Erythroblast (primary cell): ENCODE results near the gene PLOD1.

ENCODE experiments used
- GATA1 ChIP-seq: IDR thresholded peaks from 2 replicates; pipeline ENCODE4 v1.6.1; 2011; ENCODE audit warnings: low read depth, mild to moderate bottlenecking, control low read depth, low read length, moderate library complexity
- POLR2A ChIP-seq: IDR thresholded peaks from 2 replicates; pipeline ENCODE4 v1.6.1; 2011; ENCODE audit warnings: mild to moderate bottlenecking, low read length

GRCh38 chr1:12014141-12014991 is 79.8 kb downstream of the PLOD1 start:
- no peak for TF ChIP-seq POLR2A
- no peak for TF ChIP-seq GATA1
